Inferior parietal cortex (tissue), 1 donor: ENCODE results near the gene MTSS2.

Source experiments
- DNase-seq: peaks from one replicate; pipeline ENCODE4 v3.0.0-alpha.2; 2016; ENCODE audit errors: extremely low spot score

MTSS2 gene

DNA sequence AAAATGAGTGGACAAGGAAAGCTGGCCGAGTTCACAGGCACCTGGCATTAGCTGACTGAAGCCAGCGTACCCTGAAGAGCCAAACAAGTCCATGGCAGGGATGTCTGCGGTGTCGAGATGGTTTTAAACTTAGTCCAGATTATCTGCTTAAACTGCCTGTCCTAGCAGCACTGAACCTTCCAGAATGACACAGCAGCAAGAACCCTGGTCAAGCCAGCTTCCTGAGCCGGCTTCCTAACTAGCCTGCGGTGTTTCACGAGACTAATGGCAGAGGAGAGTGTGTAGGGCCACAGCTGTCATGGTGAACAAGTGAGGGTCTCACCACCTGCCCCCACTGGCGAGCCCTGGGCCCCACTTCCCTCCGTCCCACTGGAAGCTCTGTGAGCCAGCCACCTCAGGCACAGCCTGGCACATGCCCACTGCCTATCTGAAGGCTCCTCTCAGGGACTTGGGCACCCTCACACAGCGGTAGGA, 28.8 kb upstream of the MTSS2 start:
- no peak for DNase-seq

DNA sequence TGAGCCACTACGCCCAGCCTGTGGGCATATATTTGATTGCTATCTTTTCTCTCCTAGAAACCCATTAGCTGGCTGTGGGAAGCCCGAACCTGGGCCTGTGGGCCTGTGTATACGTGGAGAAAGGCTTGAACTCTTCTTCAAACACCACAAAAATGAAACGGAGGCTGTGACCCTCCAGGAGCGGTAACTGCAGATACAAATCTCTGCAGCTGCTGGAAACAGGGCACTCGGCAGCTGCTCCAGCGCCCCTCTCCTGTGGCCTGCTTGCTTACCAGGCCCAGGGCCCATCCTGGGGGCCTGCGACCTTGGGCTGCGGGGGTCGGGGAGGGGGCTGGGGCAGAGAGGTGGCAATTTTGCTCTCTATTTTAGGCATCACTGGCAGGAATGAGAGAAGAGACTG, 28.0 kb upstream of the MTSS2 start:
- no peak for DNase-seq

DNA sequence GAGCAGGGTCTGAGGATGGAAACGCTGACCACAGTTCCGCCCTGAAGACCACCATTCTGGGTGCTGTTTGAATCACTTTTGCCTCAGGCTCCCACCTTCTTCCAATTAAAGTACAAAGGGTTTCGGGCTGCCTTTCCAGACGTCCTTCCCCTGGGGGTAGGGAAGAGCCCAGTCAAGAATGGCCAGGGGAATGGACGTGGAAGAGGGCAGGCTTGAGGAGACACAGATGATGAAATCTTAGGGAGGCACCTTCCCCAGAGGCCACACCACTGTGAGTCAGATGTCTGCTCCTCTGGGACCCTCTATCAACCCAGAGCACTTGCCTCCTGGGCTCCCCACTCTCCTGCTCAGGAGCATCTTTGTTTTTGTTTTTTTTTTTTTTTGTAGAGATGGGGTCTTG, 27.5 kb upstream of the MTSS2 start:
- DNase-seq: no peak

DNA sequence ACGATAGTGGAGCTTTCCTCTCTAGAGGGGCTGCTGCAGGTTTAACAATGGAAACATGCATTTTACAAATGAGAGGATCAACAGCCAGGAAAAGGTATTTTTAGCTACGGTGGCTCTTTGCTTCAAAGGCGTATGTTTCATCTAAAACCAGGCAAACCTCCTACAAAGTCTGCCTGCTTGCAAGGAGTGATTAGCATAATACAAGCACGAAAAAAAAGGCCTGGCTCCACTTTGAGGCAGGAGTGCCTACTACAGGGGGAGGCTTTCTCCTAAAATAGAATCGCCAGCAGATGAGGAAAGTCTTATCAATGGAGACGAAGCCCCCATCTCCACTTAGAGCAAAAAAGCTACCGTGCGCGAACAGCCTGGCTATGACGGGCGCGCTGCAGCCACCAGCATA, 27.1 kb upstream of the MTSS2 start:
- peak; percentile 54 for DNase-seq

DNA sequence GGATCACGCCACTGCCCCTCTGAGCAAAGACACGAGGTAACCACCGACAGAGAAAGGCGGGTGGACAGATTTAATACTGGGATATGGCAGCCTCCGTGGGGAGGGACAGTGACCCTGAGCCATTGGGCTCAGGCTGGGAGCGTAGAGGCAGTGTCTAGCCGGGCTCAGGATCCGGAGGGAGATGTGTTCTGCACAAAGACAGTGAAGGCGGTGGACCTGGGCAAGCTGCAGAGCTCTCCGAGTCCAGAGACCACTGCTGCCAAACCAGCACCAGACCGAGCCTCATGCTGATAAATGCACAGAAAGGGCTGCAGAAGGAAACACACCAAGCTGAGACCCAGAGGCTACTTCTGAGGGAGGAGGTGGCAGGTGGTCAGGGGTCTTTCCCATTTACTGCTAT, 26.5 kb upstream of the MTSS2 start:
- DNase-seq: no peak

DNA sequence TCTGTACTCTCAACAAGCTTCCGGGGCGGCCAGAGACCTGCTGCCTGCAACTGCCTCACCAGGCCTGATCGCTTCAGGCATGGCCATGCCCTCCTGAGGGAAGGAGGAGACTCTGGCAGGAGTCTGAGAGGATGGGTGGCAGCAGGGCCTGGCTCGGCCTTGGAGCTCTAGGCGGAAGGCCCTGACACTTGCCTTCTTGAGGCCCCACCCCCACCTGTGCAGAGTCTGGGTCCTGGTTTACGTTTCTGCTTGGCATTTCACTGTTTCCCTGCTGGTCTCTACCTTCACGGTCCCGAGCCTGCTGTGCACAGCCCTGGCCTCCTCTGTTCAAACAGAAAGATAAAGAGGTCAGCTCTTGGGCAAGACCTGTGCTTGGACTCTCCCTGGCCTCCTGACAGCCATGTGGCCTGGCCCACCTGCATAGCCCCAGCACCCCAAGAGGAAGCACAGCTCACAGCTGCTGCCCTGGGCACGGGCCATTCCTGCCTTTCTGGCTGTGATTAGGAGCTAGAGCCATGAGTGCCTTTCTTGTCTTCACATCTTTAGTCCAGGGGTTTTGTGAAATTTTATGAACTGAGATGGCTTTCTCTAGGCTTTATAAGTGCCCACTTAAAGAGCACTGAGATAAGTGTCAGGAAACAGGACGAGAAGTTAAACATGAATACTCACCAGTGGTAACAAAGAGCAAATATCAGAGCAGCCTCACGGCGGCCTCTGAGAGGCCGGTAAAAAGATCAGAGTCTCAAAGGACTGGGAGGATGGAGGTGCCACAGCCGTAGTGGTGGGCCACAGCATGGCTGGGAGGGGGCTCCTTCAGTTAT, 25.6 kb upstream of the MTSS2 start:
- DNase-seq: no peak

DNA sequence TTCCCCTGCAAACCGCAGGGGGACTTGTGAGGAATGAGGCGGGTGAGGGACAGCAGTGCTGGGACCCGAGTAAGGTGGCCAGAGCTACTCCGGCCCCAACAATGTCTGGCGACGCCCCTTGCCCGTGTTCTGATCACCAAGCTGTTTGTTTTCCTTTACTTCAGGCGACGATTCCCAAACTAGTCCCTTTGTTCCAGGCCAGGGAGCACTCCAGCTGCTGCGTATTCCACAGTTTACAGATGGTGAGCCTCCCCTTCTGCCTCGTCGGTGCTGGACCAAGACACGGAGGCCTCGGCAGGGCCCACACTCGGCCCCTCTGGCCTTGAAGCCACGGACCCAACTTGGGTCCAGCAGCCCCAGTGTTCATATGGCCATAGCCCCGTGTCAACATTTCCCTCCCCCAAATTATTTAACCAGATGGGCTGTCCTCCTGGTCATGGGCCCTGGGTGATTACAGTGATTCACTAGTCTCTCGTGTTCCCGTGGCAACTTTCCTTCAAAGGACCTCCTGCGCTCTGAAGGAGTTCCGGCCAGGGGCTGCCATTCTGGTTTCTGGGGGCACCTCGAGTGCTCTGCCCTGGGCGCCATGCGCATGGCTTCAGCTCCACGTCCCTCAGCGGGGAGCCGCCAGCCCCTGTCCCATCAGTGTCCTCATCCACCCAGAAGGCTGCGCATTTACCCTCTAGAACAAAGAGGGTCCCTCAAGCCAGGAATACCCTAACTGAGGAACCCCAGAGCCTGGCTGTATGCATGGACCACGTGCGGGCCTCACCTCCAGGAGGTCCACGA, 24.8 kb upstream of the MTSS2 start:
- no peak for DNase-seq

DNA sequence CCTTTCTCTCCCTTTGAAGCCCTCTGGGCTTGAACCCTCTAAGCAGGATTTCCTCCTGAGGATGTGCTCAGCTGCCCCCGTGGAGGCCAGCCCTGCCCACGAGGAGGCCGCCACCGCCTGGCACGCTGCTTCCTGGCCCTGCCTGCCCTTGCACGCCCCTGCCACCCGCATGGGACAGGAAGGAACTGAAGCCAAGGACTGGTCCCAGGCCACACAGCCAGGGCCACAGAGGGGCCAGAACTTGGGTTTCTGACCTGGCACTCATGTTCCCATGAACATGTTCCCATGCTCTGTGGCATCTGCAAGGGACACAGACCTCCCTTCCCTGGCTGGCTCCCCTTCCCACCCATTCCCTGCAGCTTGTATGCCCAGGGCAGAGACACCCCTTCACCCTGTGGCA, 24.1 kb upstream of the MTSS2 start:
- DNase-seq: no peak

DNA sequence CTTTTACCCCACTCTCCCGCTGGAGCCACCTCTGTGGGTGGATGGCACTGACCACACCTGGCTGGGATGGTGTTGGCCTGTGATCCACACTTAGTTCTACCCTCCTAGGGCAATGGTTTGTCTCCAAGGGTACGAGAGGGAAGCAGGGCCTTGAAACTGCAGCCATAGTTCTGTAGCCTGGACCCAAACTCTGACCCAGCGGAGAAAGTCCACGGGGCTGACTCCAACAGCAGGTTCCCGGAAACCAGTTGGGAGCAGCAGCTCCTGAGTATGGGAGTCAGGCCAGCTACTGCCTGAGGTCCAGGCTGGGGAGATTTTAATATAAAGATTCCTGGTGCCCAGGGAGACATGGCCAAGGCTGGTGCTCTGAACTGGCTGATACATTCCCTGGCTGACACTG, 23.6 kb upstream of the MTSS2 start:
- no peak for DNase-seq

DNA sequence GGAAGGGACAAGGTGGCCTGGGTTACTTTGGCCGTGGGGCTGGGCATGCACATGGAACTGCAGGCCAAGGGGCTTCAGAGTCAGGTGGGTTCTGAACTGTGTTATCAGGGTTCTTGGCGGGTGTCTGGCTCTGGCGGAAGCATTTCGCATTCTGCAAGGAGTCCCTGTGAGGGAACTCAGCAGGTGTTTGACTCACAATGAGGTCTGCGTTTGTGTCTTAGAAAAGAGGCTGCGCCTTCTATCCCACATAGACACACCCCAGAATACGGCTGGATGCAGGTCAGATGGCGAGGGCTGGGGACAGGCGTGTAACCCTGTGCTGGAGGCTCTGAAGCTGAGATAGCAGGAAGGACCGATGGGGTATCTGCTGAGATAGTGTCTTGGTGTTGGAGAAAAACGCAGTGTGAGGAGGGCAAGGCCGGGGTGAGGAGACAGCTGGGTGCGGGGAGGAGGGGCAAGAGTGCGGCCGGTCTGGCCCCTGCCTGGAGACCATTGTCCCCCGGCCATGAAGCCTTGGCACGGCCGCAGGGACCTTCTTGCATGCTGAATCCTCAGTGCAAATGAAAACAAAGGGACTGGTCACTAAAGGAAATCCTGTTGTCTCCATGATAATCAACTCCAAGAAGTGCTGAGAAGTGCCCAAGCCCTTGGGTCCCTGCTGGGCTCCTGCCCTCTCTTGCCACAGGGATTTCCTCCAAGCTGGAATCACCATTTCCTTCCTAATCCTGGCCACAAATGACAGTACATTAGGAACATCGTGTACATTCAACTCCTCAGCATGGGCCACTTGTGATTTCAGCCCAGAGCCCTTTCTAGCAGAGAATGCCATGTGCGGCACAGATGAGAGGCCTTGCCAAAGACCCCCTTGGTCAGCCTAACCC, 22.8 kb upstream of the MTSS2 start:
- DNase-seq: no peak

DNA sequence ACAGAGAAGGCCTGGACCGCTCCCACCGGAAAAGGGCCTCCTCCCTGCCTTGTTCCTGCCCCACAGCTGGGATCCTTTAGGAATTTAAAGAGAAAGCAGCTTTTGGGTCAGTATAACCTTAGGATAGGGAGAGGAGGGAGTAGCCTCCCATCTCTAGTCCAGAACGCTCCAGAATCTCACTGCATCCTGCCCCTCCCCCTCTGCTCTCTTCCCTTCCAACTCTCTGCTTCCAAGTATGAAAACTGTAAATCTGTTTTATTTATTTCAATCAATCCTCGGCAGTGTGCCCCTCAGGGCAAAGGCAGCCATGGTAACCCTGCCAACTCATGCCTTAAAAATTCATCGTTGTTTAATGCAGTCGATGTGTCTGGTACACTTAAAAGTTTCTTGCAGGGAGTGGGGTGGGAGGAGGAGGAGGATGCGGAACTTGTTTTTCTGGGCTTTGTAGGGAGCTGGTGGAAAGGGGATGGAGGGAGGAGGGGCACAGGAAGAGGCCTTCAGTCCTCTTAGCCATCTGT, 21.2 kb upstream of the MTSS2 start:
- no peak for DNase-seq

DNA sequence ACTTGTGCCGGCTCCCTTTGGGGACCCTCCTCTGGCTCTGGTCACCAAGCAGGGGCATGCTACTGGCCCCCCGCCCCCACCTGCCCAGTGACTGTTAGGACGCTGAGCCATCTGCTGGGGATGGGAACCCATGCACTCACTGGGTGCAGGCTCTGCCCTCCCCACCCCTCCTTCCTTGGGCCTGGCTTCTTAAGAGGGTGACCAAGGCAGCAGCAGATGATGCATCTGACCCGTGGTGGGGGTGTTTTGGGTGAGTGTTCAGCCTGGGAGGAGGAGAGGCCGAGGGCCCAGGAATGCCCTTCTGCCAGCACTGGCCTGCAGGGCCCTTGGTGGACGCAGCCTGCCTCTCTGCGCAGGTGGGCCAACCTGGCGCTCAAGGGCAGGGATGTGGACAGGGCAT, 19.2 kb upstream of the MTSS2 start:
- DNase-seq: no peak

DNA sequence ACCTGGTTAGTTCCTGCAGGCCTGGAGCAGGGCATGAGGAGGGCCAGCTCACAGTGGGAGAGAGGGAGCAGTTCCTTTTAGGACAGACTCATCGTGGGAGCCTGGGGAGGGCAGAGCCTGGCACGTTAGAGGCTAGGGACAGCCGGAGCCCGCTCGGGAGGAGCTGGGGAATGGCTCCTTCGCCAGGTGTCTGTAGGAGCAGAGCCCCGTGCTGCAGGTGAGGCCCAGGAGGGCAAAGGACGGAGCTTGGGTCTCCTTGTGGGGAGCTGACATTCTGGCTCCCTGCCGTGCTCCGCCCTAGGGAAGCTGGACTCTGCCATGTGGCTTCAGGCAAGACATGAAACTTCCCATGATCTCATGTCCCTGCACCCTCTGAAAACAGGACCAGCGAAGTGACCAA, 18.7 kb upstream of the MTSS2 start:
- DNase-seq: no peak

DNA sequence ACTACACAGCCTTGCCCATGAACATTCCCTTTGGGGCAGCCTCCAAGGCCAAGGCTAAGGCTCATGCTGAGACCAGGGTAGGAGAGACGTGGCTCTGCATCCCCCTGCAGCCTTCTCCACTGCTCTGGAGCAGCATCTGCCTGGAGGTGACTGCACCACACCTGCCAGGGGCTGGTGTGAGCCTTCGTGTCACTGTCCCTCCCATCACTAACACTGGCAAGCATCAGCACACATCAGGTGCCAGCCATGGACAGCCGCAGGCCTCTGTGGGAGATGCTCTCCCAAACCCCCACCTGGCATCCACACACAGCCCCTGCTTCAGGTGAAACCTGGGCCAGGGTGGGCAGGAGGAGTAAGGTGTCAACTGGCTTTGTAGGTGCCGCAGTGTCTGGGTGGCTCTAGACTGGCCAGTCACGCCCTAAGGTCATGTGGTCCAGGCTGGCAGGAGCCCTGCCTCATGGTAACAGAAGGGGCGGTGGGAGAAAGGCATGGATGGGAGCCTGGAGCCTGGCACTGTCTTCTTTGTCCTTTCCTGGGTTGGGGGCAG, 18.1 kb upstream of the MTSS2 start:
- DNase-seq: no peak

DNA sequence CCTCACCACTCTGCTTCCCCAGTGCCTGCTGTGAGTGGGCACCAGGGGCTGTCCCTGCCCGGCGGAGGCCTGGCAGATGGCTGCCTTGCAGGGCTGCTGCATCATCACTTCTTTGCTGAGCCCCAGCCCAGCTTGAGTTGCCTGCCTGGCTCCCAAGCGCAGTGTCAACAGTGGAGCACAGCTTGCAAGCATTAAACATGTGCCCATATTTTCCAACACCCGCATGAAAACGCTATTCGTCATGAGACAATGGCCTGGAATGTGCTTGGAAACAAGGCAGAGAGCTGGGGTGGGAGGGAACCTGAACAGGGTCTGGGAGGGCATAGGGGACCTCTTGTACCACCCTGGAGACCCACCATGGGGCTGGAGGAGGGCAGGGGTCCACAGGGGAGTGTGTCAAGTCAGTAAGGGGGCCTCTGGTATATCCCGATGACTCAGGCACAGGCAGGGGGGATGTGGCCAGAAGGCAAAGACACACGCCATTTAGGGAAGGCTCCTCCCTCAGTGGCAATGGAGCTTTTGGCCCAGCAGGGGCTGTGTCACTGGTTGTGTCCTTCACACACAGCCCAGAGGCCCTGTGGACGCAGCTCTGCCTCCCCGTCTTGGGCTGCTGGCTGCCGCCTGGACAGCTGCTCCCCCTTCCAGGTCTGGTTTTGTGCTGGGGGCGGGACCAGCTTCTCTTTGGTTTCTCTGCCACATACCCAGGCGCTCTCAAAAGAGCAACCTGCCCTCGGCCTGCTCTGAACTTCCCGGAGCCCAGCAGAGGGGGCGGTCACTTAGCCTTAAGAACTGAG, 17.4 kb upstream of the MTSS2 start:
- DNase-seq: peak; percentile 40

DNA sequence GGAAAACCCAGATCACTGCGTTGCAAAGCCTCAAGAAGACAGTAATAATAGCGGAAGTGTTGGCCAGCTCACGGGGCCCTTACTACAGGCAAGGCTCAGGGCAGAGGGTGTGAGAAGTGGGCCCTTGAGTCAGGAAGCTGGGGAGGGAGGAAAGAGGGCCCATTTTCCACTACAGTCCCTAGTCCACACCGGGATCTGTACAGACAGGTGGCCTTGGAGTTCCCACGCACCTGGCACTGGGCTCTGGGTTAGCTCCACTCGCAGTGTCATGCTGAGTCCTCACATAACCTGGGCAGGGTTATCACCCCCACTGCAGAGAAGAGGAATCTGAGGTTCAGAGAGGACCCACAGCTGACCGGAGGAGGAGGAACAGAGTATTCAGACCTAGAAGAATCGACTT, 16.8 kb upstream of the MTSS2 start:
- no peak for DNase-seq

DNA sequence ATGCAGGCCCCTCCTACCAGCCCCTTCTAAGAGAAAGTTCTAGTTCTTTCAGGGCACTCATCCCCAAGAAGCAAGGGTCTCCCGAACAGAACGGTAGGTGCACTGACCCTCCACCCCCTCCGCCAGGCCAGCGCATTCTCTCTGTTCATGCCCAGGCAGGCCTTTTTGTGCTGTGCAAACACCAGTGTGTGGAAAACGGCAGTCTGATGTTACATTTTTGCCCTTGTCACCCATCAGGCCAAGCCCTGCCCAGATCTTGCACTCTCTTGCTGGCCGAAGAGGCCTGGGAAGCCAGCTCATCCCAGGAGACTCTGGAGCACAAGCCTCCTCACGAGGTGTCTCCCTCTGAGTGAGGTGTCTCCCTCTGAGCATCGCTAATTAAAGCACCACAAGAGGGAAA, 16.1 kb upstream of the MTSS2 start:
- DNase-seq: no peak

DNA sequence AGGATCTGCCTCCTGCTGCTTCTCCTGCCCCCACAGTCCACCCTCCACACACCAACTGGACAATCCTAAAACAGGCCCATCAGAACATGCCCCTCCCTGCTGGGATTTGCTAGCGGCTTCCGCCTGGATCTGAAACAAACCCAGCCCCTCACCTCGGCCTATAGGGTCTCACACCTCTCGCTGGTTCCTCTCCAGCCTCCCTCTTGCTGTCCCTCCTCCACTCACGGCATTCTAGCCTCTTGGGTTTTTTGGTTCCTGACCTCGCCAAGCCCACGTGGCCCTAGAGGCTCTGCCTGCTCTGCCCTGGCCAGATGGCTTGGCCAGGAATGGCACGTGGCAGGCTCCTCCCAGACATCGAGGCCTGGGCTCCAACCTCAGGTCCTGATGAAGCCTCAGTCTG, 15.7 kb upstream of the MTSS2 start:
- DNase-seq: no peak

DNA sequence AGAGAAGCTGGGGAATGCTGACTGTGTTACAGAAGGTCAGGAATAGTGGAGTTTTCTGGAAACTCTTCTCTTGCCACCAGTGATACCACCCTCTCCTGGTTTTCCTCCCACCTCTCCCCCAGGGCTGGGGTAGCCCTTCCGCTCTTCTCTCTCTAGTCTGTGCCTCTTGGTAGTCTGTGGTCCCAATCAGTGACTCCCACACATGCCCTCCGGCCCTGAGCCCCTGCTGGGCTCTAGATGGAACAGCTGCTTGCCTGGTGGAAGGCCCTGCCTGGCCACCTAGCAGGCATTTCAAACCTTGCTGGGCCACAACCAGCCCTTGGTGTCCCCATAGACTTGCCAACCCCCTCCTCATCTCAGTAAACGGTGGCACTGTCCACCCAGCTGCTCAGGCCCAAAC, 15.2 kb upstream of the MTSS2 start:
- DNase-seq: no peak

DNA sequence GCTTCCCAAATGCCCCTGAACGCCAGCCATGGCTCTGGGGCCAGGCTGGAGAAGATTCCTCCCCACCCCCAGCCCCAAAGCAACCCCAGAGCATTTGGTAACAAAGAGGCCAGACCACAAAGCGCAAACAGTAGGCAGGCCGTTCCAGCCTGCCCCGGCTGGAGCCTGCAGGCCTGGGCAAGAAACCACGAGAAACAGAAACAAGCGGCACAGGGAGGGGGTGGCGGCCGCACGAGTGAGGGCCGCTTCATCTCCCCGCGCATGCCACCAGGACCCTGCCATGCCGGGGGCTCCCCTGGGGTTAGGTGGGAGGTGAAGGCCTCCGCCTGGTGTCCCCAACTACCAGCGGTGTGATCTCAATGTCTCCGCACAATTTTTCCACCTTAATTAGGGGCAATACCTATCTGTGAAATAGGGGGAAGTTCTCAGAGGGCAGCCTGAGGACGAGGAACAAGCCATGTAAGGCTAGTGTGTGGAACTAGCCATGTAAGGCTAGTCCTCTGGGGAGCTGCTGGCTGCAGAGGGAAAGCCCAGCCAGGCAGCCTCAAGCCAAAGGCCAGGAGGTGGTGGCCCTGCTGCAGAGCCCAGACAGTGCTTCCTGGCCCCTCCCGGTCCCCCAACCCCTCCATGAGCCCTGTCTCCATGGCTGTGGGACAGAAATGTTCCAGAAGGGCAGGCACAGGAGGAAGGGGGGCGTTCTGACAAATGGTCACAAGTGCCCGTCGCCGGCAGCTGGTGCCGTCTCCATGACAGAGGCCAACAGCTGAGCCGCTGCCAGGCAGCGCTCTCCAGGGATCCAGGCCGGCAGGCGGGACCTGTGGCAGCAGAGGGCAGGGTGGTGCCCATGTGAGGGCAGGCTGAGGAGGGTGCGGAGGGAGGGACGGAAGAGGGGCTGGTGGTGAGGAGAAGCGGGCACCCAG, 14.5 kb upstream of the MTSS2 start:
- peak; percentile 59 for DNase-seq
